Activated naive CD4-positive, alpha-beta T cell treated with anti-CD3 and anti-CD28 coated beads, Interleukin-2, amount 10 ng/mL, durations not matched to agents 7 days and 5 days (primary cell): ENCODE measurements around the gene LATS1.

Source experiments
- CTCF ChIA-PET: fragments of 350-600 bp; sonication (Branson Sonifier 250); formaldehyde crosslinking; loops from one replicate; lab custom pipeline; 2021; ENCODE audit warnings: antibody characterized with exemption; lab: Charles Lee
- DNase-seq: peaks from one replicate; pipeline ENCODE4 v3.0.0-alpha.2; 2020
- H3K27ac Mint-ChIP-seq: one replicate; pipeline ENCODE4 v1.8.0; 2021; ENCODE audit warnings: mild to moderate bottlenecking, moderate library complexity, mixed read lengths
- H3K27me3 Mint-ChIP-seq: one replicate; pipeline ENCODE4 v1.8.0; 2021; ENCODE audit warnings: mild to moderate bottlenecking, mixed read lengths
- H3K36me3 Mint-ChIP-seq: one replicate; pipeline ENCODE4 v1.8.0; 2021; ENCODE audit warnings: mixed read lengths
- H3K4me1 Mint-ChIP-seq: one replicate; pipeline ENCODE4 v1.8.0; 2021; ENCODE audit warnings: mixed read lengths
- H3K4me3 Mint-ChIP-seq: one replicate; pipeline ENCODE4 v1.8.0; 2021; ENCODE audit warnings: mild to moderate bottlenecking, moderate library complexity, mixed read lengths
- H3K9me3 Mint-ChIP-seq: one replicate; pipeline ENCODE4 v1.8.0; 2021; ENCODE audit warnings: mixed read lengths

Gene LATS1

GRCh38 chr6:149614337-149614736 is 103.6 kb downstream of the LATS1 start:
- H3K27me3 Mint-ChIP-seq: no peaks in the 10 kb centered on the region
- no peak overlapping the region for H3K27ac Mint-ChIP-seq
- H3K9me3 Mint-ChIP-seq: peaks cover 8% of the 10 kb centered on the region
- CTCF ChIA-PET: no interaction called here
- DNase-seq: no peak
- H3K36me3 Mint-ChIP-seq: peaks cover 63% of the 10 kb centered on the region
- H3K4me3 Mint-ChIP-seq: no peak overlapping the region
- peaks cover 20% of the 10 kb centered on the region for H3K4me1 Mint-ChIP-seq

DNA sequence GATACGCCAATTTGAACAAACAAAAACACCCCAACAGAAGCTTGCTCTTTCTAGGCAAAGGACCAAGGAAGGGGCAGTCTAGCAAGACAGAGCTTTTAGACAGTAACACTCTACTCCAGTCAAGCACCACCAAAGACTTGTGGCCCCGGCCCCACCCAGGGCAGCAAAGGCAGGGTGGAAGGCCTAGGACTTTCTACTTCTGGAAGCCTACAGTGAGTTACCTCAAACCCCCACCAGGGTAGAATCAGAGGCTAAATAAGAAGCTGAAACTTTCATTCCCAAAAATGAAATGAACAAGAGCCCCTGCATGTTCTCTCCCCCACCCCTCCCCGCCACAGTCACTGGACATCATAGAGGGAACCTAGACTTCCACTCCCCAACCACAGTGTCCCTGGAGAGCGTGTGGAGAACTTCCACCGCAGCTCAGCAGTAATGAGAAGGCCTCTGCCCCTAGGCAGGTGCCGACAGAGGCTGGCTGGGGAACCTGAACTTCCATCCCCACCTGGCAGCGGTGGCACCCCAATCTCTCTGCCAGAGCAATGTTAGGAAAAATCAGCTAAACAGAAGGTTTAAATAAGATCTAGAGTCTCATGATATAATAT is 109.4 kb downstream of the LATS1 start:
- Mint-ChIP-seq H3K27me3 (no peaks in the 10 kb centered on the region), H3K4me3 (no peak overlapping the region), H3K9me3 (peaks cover 8% of the 10 kb centered on the region), H3K4me1 (peaks cover 46% of the 10 kb centered on the region), H3K36me3 (peaks cover 50% of the 10 kb centered on the region), H3K27ac (peak overlapping the region; percentile 87)
- CTCF ChIA-PET: no interaction called here
- DNase-seq: no peak
